GM12874 (cell line): ENCODE results near the gene LYZ.

Source experiments
- TF ChIP-seq, protein P1 (sequence below): IDR thresholded peaks from 2 replicates; pipeline ENCODE4 v1.5.1; 2011; ENCODE audit warnings: low read depth, mild to moderate bottlenecking, control low read depth, low read length, moderate library complexity; ENCODE audit not compliant: insufficient read depth

LYZ gene

DNA sequence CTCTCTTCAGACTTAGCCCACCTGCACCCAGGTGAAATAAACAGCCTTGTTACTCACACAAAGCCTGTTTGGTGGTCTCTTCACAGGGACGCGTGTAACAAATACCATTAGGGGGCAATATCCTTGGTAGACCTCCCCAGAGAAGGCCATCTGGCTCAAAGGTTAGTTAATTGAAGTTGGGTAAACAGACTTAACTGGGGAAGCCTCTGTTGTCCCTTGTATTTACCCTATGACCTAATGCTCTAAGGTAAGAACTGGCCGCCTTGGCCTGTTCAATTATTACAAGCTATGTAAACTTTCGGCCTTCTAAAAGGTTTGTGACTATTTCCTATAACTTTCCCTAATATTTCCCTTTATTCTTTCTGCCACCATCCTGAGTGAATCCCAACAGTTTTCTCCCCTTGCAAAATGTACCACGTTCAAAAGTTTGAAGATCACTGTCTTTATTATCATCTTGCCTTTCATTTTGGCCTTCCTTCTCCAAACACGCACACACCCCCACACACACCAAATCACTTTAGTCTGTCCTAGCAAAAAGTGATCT, 15.3 kb upstream of the LYZ start:
- TF ChIP-seq, protein P1, sequence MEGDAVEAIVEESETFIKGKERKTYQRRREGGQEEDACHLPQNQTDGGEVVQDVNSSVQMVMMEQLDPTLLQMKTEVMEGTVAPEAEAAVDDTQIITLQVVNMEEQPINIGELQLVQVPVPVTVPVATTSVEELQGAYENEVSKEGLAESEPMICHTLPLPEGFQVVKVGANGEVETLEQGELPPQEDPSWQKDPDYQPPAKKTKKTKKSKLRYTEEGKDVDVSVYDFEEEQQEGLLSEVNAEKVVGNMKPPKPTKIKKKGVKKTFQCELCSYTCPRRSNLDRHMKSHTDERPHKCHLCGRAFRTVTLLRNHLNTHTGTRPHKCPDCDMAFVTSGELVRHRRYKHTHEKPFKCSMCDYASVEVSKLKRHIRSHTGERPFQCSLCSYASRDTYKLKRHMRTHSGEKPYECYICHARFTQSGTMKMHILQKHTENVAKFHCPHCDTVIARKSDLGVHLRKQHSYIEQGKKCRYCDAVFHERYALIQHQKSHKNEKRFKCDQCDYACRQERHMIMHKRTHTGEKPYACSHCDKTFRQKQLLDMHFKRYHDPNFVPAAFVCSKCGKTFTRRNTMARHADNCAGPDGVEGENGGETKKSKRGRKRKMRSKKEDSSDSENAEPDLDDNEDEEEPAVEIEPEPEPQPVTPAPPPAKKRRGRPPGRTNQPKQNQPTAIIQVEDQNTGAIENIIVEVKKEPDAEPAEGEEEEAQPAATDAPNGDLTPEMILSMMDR = no peak

DNA sequence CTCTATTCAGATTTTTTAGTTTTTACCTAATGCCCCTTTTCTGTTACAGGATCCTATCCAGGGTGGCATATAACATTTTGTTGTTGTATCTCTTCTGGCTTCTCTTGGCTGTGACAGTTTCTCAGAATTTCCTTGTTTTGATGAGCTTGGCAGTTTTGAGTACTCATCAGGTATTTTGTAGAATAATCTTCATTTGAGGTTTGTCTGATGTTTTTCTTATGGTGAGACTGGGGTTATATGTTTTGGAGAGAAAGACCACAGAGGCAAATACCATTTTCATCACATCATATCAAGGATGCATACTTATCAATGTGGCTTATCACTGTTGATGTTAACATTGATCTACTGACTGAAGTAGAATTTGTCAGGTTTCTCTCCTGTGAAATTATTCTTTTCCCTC, 14.0 kb upstream of the LYZ start:
- TF ChIP-seq, protein P1 = no peak

DNA sequence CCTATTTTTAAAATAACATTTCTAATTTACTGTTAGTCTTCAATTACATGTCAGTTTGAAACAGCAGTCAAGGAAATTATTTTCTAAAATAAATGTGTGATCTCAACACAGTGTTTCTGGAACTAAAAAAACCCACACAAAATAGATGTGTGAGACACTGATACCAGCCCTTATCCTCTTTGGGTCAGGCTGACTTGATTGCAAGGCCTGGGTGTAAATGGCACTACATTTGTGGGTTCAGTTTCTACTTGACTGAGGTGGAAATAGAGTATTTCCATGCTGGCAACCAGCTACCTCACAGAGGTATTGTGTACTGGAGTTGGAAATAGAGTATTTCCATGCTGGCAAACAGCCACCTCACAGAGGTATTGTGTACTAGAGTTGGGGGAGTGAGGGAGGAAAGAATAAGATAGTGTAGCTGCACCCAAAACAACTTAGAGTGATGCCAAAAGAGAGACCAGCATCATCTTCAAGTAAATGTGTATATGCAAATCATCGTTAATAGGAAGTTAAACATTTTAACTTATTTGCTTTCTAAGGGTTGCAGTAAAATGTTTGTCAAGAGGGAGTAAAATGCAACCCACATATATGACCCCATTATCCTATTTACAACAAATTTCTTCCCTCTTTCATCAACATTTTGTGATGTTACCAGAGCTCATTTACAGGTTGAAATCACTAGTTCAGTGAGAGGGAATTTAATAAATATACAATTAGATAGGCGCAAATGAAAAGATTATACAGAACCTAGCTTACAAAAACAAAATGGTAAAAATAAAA, 10.7 kb upstream of the LYZ start:
- TF ChIP-seq, protein P1 = no peak

DNA sequence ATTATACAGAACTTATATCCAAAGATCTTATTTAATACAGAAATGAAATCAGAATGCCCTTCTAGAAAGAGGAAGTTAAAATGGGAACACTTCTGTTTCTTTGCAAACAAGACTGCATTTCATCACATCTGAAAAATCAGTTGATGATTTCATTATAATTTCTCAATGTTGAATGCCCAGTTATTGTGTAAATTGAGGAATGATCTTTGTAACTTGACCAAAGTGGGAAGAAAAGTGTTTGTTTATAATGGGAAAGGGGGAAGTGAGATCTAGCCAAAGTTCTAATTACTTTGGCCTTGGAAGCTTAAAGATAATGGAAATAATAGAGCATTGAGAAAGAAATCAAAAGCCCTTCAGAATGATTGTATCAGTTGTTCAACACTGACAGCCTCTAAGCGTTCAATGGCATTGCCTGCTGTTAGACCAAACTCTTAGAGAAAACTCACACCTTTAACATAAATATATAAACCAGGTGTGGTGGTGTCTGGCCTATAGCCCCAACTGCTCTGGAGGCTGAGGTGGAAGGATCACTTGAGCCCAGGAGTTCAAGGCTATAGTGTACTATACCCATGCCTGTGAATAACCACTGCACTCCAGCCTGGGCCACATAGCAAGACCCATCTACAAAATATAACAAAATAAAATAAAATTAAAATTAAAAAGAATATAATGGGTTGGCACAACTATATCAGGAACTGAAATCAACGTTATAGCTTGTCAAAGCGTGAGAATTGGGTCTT, 9.9 kb upstream of the LYZ start:
- TF ChIP-seq, protein P1 = no peak

DNA sequence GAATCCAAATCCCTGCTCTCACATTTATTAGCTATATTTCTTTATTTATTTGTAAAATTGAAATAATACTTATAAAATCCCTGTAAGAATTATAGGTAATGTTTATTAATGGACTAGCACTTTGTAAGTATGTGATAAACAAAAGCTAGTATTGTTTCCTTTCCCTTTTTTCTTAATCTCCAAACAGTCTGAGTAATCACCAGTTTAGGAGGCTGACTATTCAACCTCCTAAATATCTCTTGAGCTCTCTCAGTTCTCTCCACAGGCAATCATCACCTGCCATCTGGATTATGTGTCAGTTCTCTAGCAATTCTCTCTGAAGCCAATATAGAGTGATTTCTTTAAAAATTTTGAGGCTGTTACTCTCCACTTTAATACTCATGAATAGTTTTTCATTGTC, 9.2 kb upstream of the LYZ start:
- TF ChIP-seq, protein P1 = no peak

DNA sequence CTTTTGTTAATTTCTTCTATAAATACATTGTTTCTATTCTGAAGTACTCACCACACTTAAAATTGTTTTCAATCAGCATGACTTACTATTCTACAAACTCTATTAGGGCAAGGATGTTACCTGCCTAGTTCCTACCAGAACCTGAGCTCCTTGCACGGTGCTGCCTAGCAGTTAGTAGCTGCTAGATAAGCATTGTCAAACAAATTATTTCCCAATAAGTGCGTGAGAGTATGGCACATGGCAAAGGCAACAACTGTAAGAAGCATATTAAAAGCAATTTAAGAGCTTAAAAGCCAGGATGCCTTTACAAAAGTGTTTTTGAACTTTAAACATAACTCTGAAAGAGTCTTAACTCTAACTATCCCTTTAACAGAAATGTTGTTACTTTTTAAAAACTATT, 8.2 kb upstream of the LYZ start:
- TF ChIP-seq, protein P1 = no peak

DNA sequence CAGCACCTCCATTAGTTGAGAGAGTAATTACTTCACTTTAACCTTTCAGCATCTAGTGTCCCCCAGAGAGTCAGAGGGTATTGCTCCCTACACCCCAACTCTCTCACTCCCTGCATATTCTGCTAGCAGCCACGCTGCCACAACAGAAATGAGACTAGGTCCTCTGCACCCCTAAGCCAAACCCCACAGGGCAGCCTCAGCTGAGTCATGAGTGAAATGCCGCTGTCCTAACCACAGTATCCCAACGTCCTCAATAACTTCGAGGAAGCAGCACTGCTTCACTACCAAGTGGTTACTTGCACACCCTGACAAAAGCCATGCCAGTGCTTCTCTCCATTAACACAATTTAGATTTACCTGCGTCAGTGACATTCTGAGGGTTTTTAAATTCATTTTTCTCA, 6.9 kb upstream of the LYZ start:
- TF ChIP-seq, protein P1 = no peak
